ENCODE data around the gene MYL5.
"Not testable (repeated sequence)": the region's sequence is repeated elsewhere in the genome, so short reads cannot be mapped to it uniquely, and the experiment has no call there.

MYL5 gene

GRCh38 chr4:674172-675035, at the start of gene MYL5, which contains the start of gene ATP5ME:
MYL5 (plus strand) TSS chr4:674542; CDS start chr4:678027, 3,485 bp downstream.
ATP5ME (minus strand) TSS chr4:674276; CDS start chr4:674247, 29 bp downstream.
- in situ Hi-C loops (cut with HindIII; ENCODE audit: low sequenced_read_pairs), result no loop called here

- in situ Hi-C loops (cut with HindIII; ENCODE audit: low sequenced_read_pairs), result loop anchor here (25.0 kb wide), 1 partner anchor 787 kb away; the partner anchor contains the start of gene NKX1-1
These were observed 49.4 kb upstream of the MYL5 start, which contains the start of gene PDE6B for GRCh38 chr4:624705-625590. PDE6B (plus strand) TSS chr4:625573; CDS start chr4:625627, 54 bp downstream.

- in situ Hi-C loops (cut with HindIII; ENCODE audit: low sequenced_read_pairs), result no loop called here
These were observed 48.6 kb upstream of the MYL5 start for GRCh38 chr4:625631-626161.

GRCh38 chr4:626201-627091, 47.9 kb upstream of the MYL5 start:
- in situ Hi-C loops (cut with HindIII; ENCODE audit: low sequenced_read_pairs), result no loop called here

GRCh38 chr4:627347-628125, 46.8 kb upstream of the MYL5 start:
- in situ Hi-C loops (cut with HindIII; ENCODE audit: low sequenced_read_pairs), result no loop called here

- in situ Hi-C loops (cut with HindIII; ENCODE audit: low sequenced_read_pairs), result no loop called here
These were observed 46.0 kb upstream of the MYL5 start for GRCh38 chr4:628311-628741.

GRCh38 chr4:628821-629635, 45.3 kb upstream of the MYL5 start:
- in situ Hi-C loops (cut with HindIII; ENCODE audit: low sequenced_read_pairs), result no loop called here

GRCh38 chr4:629636-629914, 44.8 kb upstream of the MYL5 start:
- in situ Hi-C loops (cut with HindIII; ENCODE audit: low sequenced_read_pairs), result no loop called here

- in situ Hi-C loops (cut with HindIII; ENCODE audit: low sequenced_read_pairs), result no loop called here
These were observed 44.3 kb upstream of the MYL5 start for GRCh38 chr4:629915-630641.

- in situ Hi-C loops (cut with HindIII; ENCODE audit: low sequenced_read_pairs), result no loop called here
These were observed 43.7 kb upstream of the MYL5 start for GRCh38 chr4:630656-631055.

GRCh38 chr4:632196-632790, 42.0 kb upstream of the MYL5 start:
- in situ Hi-C loops (cut with HindIII; ENCODE audit: low sequenced_read_pairs), result no loop called here

- in situ Hi-C loops (cut with HindIII; ENCODE audit: low sequenced_read_pairs), result no loop called here
These were observed 41.4 kb upstream of the MYL5 start for GRCh38 chr4:632926-633325.

GRCh38 chr4:633406-633805, 40.9 kb upstream of the MYL5 start:
- in situ Hi-C loops (cut with HindIII; ENCODE audit: low sequenced_read_pairs), result no loop called here

- in situ Hi-C loops (cut with HindIII; ENCODE audit: low sequenced_read_pairs), result no loop called here
These were observed 40.3 kb upstream of the MYL5 start for GRCh38 chr4:633976-634598.

- in situ Hi-C loops (cut with HindIII; ENCODE audit: low sequenced_read_pairs), result no loop called here
These were observed 39.8 kb upstream of the MYL5 start for GRCh38 chr4:634599-634985.

- in situ Hi-C loops (cut with HindIII; ENCODE audit: low sequenced_read_pairs), result not testable (repeated sequence)
These were observed 39.1 kb upstream of the MYL5 start for GRCh38 chr4:635066-635835.
